GM23248 (cell line): ENCODE data around the gene SNUPN.

Experiments used
- EZH2 ChIP-seq: fragments of 200-600 bp; sonication (generic); IDR thresholded peaks from 2 replicates; pipeline ENCODE4 v1.6.1; 2018; ENCODE audit warnings: antibody characterized with exemption, mild to moderate bottlenecking; ENCODE audit not compliant: insufficient read depth, poor library complexity, severe bottlenecking
- EZH2phosphoT487 ChIP-seq: fragments of 200-600 bp; sonication (generic); IDR thresholded peaks from 2 replicates; pipeline ENCODE4 v1.6.1; 2018; ENCODE audit warnings: antibody characterized with exemption, moderate library complexity, mild to moderate bottlenecking, low read depth; ENCODE audit not compliant: insufficient read depth

- TF ChIP-seq EZH2 (no peak), EZH2phosphoT487 (no peak)
Measured at GRCh38 chr15:75583701-75584100, 41.8 kb downstream of the SNUPN start.
